Subcutaneous abdominal adipose tissue (tissue), 5 donors: ENCODE measurements around the gene KCTD10.

Experiments used
- H3K27ac ChIP-seq: one replicate; pipeline ENCODE4 v1.7.0; 2013; ENCODE audit warnings: low read depth, mild to moderate bottlenecking, inconsistent platforms, low read length, moderate library complexity
- H3K27me3 ChIP-seq, 5 donors: one replicate each; pipeline ENCODE4 v1.7.0; 2013; ENCODE audit warnings: low read length in 5 of 5, inconsistent platforms in 1 of 5; ENCODE audit not compliant: control insufficient read depth in 5 of 5, insufficient read depth in 4 of 5
- H3K36me3 ChIP-seq, 5 donors: one replicate each; pipeline ENCODE4 v1.7.0; 2013; ENCODE audit warnings: low read length in 5 of 5; ENCODE audit not compliant: control insufficient read depth in 5 of 5, insufficient read depth in 5 of 5
- H3K4me1 ChIP-seq, 5 donors: one replicate each; pipeline ENCODE4 v1.7.0; 2013; ENCODE audit warnings: low read length in 5 of 5, mild to moderate bottlenecking in 3 of 5, moderate library complexity in 1 of 5; ENCODE audit not compliant: control insufficient read depth in 5 of 5, insufficient read depth in 5 of 5
- H3K4me3 ChIP-seq, 5 donors: one replicate each; pipeline ENCODE4 v1.7.0; 2013; ENCODE audit warnings: low read length in 5 of 5, low read depth in 1 of 5
- H3K9ac ChIP-seq, 5 donors: one replicate each; pipeline ENCODE4 v1.7.0; 2013; ENCODE audit warnings: low read length in 5 of 5, mild to moderate bottlenecking in 4 of 5, moderate library complexity in 3 of 5
- H3K9me3 ChIP-seq, 5 donors: one replicate each; pipeline ENCODE4 v1.7.0; 2013; ENCODE audit warnings: low read length in 5 of 5; ENCODE audit not compliant: control insufficient read depth in 5 of 5
- donor health status: healthy.
- donor health status: healthy.
- donor health status: healthy.
- donor health status: healthy.
- donor health status: healthy.

The KCTD10 gene

GRCh38 chr12:109496306-109496705 is 19.2 kb upstream of the KCTD10 start:
- no peak overlapping the region for H3K4me3 ChIP-seq
- H3K9me3 ChIP-seq, result no peaks in the 10 kb centered on the region
- no peak overlapping the region for H3K27ac ChIP-seq
- peaks cover 32 to 89% (median 82%) of the 10 kb centered on the region in 5 donors for H3K36me3 ChIP-seq
- no peak overlapping the region for H3K9ac ChIP-seq
- H3K4me1 ChIP-seq, result peaks cover 0 to 5% (median 0%) of the 10 kb centered on the region in 5 donors
- H3K27me3 ChIP-seq, result no peaks in the 10 kb centered on the region

GRCh38 chr12:109495012-109495411 is 17.9 kb upstream of the KCTD10 start:
- Histone ChIP-seq H3K36me3 (peaks cover 37 to 87% (median 81%) of the 10 kb centered on the region in 5 donors), H3K9me3 (no peaks in the 10 kb centered on the region), H3K27me3 (no peaks in the 10 kb centered on the region), H3K4me1 (peaks cover 0 to 18% (median 10%) of the 10 kb centered on the region in 5 donors), H3K4me3 (no peak overlapping the region), H3K9ac (no peak overlapping the region), H3K27ac (no peak overlapping the region)

- Histone ChIP-seq H3K27me3 (no peaks in the 10 kb centered on the region), H3K9me3 (no peaks in the 10 kb centered on the region), H3K27ac (no peak overlapping the region), H3K4me3 (no peak overlapping the region), H3K36me3 (peaks cover 34 to 89% (median 81%) of the 10 kb centered on the region in 5 donors), H3K4me1 (peaks cover 0 to 24% (median 15%) of the 10 kb centered on the region in 5 donors), H3K9ac (no peak overlapping the region)
Measured at GRCh38 chr12:109494348-109494881, 17.3 kb upstream of the KCTD10 start.

- Histone ChIP-seq H3K36me3 (peaks cover 36 to 89% (median 81%) of the 10 kb centered on the region in 5 donors), H3K9ac (no peak overlapping the region), H3K27ac (no peak overlapping the region), H3K4me1 (peaks cover 0 to 27% (median 15%) of the 10 kb centered on the region in 5 donors), H3K27me3 (no peaks in the 10 kb centered on the region), H3K4me3 (no peak overlapping the region), H3K9me3 (no peaks in the 10 kb centered on the region)
Measured at GRCh38 chr12:109493938-109494337, 16.8 kb upstream of the KCTD10 start.

GRCh38 chr12:109493090-109493489 is 16.0 kb upstream of the KCTD10 start:
- H3K27ac ChIP-seq, result no peak overlapping the region
- H3K9ac ChIP-seq, result no peak overlapping the region
- H3K4me3 ChIP-seq, result no peak overlapping the region
- H3K4me1 ChIP-seq, result peaks cover 0 to 27% (median 15%) of the 10 kb centered on the region in 5 donors
- H3K9me3 ChIP-seq, result no peaks in the 10 kb centered on the region
- peaks cover 37 to 89% (median 81%) of the 10 kb centered on the region in 5 donors for H3K36me3 ChIP-seq
- no peaks in the 10 kb centered on the region for H3K27me3 ChIP-seq

GRCh38 chr12:109492371-109492770 is 15.3 kb upstream of the KCTD10 start:
- no peak overlapping the region for H3K27ac ChIP-seq
- H3K9ac ChIP-seq, result no peak overlapping the region
- H3K36me3 ChIP-seq, result peaks cover 38 to 89% (median 81%) of the 10 kb centered on the region in 5 donors

GRCh38 chr12:109491671-109492070 is 14.6 kb upstream of the KCTD10 start:
- H3K9ac ChIP-seq, result peak overlapping the region in 1 of 5 donors; percentile 17
- peaks cover 38 to 93% (median 86%) of the 10 kb centered on the region in 5 donors for H3K36me3 ChIP-seq
- peaks cover 0 to 27% (median 15%) of the 10 kb centered on the region in 5 donors for H3K4me1 ChIP-seq
- H3K27me3 ChIP-seq, result no peaks in the 10 kb centered on the region
- H3K4me3 ChIP-seq, result no peak overlapping the region
- peak overlapping the region; percentile 53 for H3K27ac ChIP-seq
- H3K9me3 ChIP-seq, result no peaks in the 10 kb centered on the region

More at GRCh38 chr12:109492371-109492770, 15.3 kb upstream of the KCTD10 start:
- Histone ChIP-seq H3K9me3 (no peaks in the 10 kb centered on the region), H3K4me3 (no peak overlapping the region), H3K27me3 (no peaks in the 10 kb centered on the region), H3K4me1 (peaks cover 0 to 27% (median 15%) of the 10 kb centered on the region in 5 donors)

- H3K27me3 ChIP-seq, result no peaks in the 10 kb centered on the region
- H3K36me3 ChIP-seq, result peaks cover 42 to 96% (median 91%) of the 10 kb centered on the region in 5 donors
- H3K9ac ChIP-seq, result no peak overlapping the region
- H3K4me1 ChIP-seq, result peaks cover 0 to 27% (median 15%) of the 10 kb centered on the region in 5 donors
- H3K27ac ChIP-seq, result peak overlapping the region; percentile 53
- H3K4me3 ChIP-seq, result no peak overlapping the region
- no peaks in the 10 kb centered on the region for H3K9me3 ChIP-seq
Measured at GRCh38 chr12:109489955-109490565, 13.0 kb upstream of the KCTD10 start.

GRCh38 chr12:109489016-109489954 is 12.2 kb upstream of the KCTD10 start:
- Histone ChIP-seq H3K36me3 (peaks cover 38 to 96% (median 89%) of the 10 kb centered on the region in 5 donors), H3K27ac (peak overlapping the region; percentile 53), H3K9me3 (no peaks in the 10 kb centered on the region), H3K4me3 (no peak overlapping the region), H3K27me3 (no peaks in the 10 kb centered on the region), H3K4me1 (peaks cover 0 to 27% (median 15%) of the 10 kb centered on the region in 5 donors), H3K9ac (no peak overlapping the region)
